T-helper 1 cell treated with Interleukin-12 subunit alpha and Interleukin-12 subunit beta and Interleukin-4 antibody, amounts not matched to agents 30 ng/mL and 1 ng/mL, for 36 hours (primary cell): ENCODE measurements around the gene CEP63. TPM values are rescaled to one million over a fixed set of nuclear protein-coding genes. Genes with fewer than 3 reads are reported as not detected.

ENCODE experiments used
- intact Hi-C: fragments of 100-400 bp; cut with micrococcal nuclease; formaldehyde crosslinking; loops from one replicate; pipeline ENCODE4 v1.15.1; 2024
- total RNA-seq: library from RNA; stranded (reverse); gene quantifications from 2 replicates; pipeline ENCODE4 v1.2.3, GENCODE V29; 2022

Gene CEP63
- 25.9 and 26.3 TPM in 2 replicates for total RNA-seq

DNA sequence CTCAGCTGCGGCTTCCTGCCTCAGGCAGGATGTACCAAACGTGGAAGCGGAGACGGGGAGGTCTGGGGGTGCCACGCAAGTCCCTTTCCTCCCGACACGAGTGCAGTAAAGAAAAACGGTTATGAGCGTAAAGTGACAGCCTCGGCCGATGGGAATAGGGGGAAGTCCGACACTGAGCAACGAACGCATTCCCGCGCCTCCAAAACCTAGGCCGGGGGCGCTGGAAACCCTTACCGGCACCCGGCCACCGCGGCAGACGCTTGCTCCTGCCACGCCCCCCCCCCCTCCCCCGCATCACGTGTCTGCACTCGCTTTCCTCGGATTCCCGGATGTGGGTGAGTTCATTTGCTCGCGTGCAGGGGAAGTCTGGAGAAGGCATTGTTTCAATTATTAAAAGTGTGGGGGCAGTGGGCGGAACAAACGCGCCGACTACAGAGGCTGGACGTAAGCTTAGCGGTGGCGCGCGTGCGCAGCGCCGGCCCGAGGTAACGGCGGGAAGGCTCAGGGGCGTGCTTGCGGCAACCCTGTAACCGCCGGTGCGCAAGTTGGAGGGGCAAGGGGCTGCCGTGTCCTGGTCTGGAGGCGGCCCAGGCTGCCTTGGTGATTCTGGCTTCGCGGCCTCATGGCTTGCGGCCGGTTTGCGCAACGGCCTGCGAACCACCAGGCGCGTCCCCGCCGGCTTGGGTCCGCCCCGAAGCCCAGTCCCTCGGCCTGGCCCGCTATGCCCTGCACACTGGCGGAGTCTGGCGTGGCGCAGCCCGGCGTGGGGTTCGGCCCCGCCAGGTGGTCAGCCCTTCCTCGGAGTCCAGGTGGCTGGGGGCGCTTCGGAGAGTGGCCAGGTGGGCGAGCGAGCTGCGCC, at the start of gene CEP63, which contains the start of gene ANAPC13:
TSS of gene CEP63 (plus strand) at position 340 of the 859 bp plus-strand sequence. CDS start 9,264 bp downstream, outside the sequence.
TSS of gene ANAPC13 (minus strand) at position 268 of the 859 bp plus-strand sequence. CDS start 3,081 bp downstream, outside the sequence.
- intact Hi-C loops, result loop anchor here (1.0 to 10.0 kb wide), 14 partner anchors 10 to 1766 kb away; partner anchors contain the start of genes CDV3, MSL2, NPHP3 and PCCB

GRCh38 chr3:134437211-134437752, 48.6 kb upstream of the CEP63 start:
- intact Hi-C loops, result no loop called here

DNA sequence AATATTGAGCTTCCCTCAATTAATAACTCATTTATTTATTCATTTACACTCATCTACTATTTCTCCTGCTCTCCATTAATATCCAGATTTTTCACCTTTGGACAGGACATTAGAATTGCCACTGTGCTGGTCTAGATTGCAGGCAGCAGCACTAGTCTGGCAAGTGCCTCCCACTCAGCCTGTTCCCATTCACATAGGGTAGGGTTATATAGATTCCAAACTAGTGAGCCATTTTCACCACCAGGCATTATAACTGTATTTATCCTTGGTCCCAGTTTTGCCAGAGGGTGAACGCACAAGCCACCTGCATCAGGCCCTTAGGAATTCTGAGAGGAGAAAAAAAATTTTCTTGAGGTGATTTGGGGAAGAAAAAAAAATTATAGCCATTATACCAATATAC, 44.5 kb upstream of the CEP63 start:
- intact Hi-C loops, result no loop called here

GRCh38 chr3:134441821-134442220, 44.0 kb upstream of the CEP63 start:
- intact Hi-C loops, result no loop called here

DNA sequence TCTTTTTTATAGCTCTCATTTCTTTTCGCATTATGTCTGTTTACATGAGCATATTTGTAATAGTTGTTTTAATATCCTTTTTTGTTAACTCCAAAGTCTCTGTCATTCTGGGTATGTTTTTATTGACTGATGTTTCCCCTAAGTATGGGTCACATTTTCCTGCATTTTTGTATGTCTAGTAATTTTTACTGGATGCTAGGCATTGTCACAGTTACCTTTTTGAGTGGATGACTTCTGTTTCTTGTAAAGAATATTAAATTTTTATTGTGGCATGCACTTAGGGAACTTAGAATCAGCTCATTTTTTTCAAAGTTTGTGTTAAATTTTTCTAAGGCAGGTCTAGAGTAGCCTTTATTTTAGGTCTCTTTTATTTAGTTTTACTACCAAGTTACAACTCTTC, 40.8 kb upstream of the CEP63 start:
- intact Hi-C loops, result no loop called here

- intact Hi-C loops, result no loop called here
Observed at GRCh38 chr3:134445636-134446035, 40.2 kb upstream of the CEP63 start.

- intact Hi-C loops, result no loop called here
Observed at GRCh38 chr3:134446800-134447199, 39.1 kb upstream of the CEP63 start.

GRCh38 chr3:134447351-134447750, 38.5 kb upstream of the CEP63 start:
- intact Hi-C loops, result no loop called here

GRCh38 chr3:134448664-134449063, 37.2 kb upstream of the CEP63 start:
- intact Hi-C loops, result no loop called here

- intact Hi-C loops, result no loop called here
Observed at GRCh38 chr3:134449277-134449676, 36.6 kb upstream of the CEP63 start.

GRCh38 chr3:134449951-134450350, 35.9 kb upstream of the CEP63 start:
- intact Hi-C loops, result no loop called here

DNA sequence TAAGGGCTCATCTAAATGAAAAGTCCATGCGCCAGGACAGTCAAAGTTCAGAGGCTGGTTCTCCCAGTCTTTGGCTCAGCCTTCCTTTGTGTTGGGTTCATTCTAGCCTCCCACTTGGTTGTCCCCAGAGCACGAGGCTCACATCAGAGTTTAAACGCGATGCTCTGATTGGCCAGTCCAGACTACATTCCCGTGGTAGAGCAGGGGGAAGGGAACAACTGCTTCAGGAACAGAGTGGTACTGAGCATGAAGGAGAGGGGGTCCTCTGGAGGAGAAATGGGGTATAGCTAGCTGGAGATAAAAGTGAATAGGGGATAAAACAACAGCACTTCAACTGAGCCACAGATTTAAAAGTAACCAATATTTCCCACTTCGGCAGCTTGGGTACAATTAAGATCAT, 32.2 kb upstream of the CEP63 start:
- intact Hi-C loops, result no loop called here

DNA sequence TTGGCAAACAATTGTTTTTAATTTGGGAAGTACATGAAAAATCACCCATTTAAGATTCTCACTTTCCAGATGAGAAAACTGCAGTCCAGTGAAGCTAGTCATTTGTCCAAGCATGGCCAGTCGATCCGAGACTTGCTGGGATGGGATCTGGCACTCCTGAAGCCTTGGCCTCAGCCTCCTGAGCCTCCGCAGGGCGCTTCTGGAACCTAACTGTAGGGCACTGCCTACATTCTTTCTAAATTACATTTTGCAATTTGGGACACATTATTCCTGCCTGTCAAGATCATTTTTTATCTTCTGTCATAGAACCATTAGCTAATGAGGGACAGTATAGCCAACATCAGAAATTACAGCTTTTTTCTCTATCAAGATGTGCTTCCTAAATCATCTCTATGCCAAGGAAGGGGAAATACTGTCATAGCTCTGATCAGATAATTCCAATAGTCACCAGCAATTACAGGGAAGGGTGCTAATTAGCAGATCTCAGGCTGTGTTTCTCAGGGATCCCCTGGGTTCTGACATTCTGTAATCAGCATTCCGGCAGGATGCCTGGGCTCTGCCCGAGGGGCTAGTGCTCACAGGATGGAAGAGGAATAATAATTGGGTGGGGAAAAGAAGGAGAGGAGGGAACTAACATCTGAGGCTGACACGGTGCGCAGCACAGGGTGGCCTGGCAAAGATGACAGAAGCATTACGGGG, 28.3 kb upstream of the CEP63 start:
- intact Hi-C loops, result no loop called here

- intact Hi-C loops, result no loop called here
Observed at GRCh38 chr3:134458406-134458945, 27.4 kb upstream of the CEP63 start.

GRCh38 chr3:134459562-134459961, 26.3 kb upstream of the CEP63 start:
- intact Hi-C loops, result no loop called here

- intact Hi-C loops, result no loop called here
Observed at GRCh38 chr3:134460965-134461364, 24.9 kb upstream of the CEP63 start.

DNA sequence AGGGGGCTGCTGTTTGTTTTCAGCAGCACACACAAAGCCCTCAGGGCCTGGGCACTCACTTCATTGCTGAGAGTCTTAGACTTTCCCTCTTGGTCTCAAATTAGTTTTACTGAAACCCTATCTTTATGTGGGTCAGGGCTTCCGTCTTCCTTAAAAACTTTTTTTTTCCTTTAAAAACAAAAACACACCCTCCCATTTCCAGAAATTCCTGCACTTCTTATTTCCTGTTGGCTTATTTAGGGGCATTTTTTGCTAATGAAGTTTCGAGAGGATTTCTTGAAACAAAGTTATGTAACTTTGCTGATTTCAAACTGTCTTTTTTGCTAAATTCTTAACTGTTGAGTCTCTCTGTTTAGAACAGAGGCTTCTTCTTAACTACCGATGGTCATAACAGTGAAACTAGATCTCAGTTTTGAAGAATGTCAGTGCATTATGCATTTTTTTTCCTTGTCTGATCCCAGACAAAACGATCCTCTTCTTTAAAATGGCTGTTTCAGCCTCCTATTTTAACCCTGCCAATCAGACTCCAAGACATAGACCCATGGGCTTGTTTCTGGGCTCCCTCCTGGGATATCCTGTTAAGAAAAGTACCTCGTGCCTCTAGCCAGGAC, 23.4 kb upstream of the CEP63 start:
- intact Hi-C loops, result no loop called here

- intact Hi-C loops, result no loop called here
Observed at GRCh38 chr3:134463676-134464063, 22.2 kb upstream of the CEP63 start.

DNA sequence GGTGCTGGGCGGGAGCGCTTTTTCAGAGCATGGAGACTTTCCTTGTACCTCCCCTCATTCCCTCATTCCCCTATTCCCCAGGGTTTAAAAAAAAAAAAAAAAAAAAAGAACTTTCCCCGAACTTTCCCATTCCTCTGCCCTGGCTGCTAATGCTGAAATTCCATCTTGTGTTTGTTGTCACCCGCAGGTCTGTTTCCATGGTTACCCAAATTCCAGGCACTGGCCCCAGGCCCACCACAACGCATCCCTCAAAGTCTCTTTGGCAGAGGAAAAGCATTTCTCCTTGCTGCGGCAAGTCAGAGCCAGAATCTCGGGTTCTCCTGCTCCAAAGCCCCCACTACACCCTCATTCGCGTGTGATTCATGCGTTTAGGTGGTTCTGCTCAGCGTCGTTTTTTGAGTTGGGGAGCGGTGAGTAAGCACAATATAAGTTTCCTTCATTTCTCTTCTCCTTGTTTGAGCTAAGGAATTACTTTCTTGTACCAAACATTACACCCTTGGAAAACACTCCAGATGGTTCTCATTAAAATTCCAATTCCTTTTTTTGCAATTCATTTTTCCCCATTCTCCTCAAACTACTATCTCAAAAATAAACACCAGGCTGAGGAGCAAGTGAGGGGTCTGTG, 21.7 kb upstream of the CEP63 start:
- intact Hi-C loops, result no loop called here

GRCh38 chr3:134464689-134465365, 21.0 kb upstream of the CEP63 start:
- intact Hi-C loops, result no loop called here
